GM19372 (cell line): ENCODE results near the gene SCFD2.

Experiments used
- ATAC-seq: cut with Tn5 transposase; IDR thresholded peaks from one replicate; pipeline ENCODE4 v1.9.1; 2021; ENCODE audit warnings: mild to moderate bottlenecking, low read depth, moderate library complexity; ENCODE audit not compliant: unreplicated experiment

SCFD2 gene

DNA sequence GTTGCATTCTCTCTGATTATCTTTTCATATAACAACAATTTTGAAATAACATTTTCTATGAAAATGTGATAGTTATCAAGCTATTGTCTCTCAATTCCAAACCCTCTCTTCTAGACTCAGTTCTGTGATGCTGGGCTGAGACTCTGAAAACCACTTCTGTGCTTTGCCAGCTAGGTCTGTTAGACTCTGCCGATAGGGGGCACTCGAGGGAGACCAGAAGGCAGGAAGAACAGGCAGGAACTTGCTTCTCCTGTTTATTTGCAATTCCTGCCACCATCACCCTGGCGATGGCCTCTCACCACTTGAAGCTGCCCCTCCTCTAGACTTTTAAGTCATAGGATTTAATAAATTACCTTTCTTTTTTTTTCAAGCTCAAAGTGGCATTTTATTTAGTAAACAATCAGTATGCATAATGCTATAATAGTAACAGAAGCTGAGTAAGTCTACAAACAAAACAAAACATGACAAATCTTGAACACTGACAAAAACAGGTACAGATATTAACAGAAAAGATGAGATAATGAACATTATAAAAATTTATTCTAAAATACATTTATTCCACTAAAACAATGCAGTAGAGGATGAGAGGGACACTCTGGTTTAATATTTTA is 454.1 kb downstream of the SCFD2 start:
- ATAC-seq, result peak; percentile 68

DNA sequence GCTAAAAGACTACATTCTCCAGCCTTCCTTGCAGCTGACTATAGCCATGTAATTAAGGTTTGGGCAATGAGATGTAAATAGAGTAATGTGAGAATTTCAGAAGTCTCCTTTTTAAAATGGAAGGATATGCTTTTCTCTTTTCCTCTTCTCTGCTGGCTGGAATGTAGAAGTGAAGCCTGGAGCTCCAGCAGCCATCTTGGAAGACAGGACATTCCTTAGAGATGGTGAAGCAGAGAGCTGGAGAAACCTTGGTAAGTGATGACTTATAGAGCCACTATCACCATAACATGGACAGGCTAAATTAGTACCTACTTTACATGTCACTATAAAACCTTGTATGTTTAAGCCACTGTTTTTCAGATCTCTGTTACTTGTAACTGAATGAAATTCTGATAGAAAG is 455.7 kb downstream of the SCFD2 start:
- ATAC-seq, result no peak

DNA sequence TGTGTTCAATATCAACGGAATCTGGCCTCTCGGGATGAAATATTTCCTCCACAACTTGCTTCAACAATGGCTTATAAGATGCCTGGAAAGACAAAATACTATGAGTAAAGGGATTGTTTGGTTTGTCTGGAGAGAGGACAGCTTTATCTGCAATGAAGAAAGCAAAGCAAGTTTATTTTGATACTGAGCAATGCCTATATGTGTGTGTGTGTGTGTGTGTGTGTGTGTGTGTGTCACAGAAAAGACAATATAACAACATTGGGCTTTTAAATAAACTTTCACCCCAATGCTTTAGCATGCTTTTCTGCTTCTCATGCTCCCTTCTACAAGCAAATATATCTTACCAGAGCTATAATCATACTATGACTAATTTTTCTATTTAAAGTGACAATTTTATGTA is 458.4 kb downstream of the SCFD2 start:
- no peak for ATAC-seq

DNA sequence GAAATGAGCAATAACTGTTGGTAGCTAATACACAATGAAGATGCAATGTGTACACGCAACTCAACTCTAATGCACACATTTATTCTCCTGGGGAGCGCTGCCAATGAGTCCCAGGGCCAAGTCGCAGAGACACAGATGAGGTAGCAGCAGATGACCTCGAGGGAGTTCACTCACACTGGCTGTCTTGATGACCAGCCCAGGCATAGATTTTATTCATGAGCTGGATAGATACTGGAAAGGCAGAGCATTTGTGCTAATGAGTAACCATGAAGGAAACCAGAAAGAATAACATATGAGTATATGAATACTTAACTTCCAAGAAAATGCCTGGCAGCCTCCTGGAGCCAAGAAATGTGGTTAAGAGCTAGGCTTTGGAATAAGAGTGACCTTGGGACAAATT is 461.4 kb downstream of the SCFD2 start:
- ATAC-seq, result no peak

DNA sequence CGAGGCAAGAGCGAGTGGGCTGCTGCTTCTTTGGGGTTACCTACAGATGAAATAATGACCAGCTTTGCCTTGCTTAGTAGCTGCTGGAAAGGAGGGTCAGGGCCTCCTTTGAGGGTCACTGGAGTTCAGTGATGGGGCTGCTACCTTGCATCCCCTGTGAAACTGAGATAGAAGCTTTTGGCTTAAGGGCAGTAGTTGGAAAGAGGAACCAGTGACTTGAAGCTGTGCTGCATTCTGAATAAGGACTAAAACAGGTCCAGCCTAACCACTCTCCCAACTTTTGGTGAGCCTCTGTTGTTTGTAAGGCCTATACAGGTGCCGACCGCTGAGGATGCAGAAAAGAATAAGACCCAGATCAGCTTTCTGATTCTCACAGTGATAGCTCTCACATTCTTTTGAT is 462.6 kb downstream of the SCFD2 start:
- no peak for ATAC-seq

DNA sequence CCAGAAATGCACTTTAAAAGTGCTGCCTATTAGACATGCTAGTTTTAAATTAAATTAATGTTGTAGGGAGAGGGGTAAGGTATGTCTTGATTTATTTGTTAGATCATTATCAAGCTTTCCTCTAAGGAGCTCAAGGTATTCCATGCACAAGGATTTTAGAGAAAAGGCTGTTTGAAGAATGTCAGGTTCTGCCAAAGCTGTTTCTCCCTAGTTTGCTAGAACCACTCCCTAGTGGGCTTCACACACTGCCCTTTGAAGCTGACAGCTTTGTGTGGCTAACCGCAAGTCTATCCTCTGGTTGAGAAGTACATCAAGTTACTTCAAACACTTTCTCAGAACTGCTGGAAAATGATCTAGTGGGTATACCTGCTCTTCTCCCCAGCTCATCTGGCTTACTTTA is 471.4 kb downstream of the SCFD2 start:
- ATAC-seq, result no peak

DNA sequence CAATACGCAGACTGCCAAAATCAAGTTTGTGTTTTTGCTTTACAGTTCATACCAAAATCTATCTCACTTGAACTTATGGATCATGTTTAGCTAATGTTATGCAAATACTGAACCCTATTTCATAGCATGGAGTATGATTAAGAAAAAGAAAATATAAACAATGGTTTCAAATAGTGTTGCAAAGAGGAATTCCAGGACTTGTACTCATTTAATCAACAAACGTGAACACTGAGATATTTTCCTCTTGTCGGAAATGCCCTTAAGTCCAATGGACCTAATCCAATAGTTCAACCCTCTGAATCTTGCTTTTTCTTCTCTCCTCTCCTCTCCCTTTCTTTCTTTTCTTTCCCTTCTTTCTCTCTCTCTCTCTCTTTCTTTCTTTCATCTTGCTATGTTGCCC is 473.0 kb downstream of the SCFD2 start:
- no peak for ATAC-seq

DNA sequence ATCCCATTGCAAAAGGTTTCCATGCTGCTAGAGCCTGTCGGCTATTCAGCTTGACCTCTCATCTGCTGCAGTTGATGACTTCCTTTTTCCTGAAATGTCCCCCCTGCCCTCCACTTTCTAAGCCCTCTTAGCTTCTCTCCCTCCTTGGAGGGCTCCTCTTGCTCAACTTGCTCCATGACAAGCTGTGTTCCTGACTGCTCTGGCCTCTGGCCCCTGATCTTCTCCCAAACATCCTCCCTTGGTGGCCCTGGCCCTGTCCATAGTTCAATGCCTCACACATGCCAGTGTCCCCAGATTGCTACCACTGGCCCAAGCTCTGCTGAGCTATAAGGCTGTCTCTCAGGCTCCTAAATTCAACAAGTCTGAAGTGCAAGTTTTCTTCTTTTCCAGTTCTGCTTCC is 474.1 kb downstream of the SCFD2 start:
- ATAC-seq, result no peak

DNA sequence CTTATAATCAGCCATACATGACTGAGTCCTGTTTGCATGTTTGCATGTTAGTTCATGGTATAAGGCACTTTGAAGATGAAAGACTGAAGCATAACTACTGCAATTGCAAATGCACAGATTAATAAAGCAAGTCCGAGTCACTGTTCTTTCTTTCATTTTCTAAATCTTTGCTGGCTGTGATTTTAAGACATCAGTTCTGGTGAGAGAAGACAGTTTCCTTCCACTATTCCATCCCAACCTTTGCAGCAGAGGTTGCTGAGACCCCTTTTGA is 475.4 kb downstream of the SCFD2 start:
- no peak for ATAC-seq

DNA sequence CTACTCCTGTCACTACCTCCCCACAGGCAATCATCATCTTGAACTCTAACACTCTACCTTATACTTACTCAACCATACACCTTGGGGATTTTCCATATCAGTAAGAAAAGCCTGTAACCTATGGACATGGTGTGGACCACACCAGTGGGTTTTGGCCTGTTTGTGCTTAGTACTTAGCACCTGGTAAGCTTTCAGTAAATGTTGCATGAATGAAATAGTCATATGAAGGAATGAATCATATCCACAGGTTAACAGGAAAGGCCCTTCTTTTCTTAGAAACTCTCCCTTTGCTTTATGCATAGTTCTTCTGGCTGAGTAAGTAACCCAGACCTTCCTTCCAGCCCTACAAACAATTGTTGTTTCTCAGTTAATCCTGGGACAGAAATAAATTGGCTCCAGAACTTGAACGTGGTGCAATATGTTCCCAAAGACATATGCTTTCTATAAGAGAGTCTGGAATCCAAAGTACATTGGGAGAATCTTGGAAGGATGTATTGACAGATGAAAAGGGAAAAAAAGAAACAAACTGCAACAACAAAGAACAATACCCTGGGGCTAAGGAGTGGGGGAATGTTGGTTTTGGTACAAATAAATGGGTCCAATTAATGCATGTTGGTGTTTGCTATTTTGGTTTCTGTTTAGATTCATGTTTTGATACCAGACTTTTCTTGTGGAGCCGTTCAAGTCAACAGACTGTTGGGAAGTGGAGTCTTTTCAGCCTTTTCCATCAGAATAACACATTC is 475.9 kb downstream of the SCFD2 start:
- ATAC-seq, result no peak

DNA sequence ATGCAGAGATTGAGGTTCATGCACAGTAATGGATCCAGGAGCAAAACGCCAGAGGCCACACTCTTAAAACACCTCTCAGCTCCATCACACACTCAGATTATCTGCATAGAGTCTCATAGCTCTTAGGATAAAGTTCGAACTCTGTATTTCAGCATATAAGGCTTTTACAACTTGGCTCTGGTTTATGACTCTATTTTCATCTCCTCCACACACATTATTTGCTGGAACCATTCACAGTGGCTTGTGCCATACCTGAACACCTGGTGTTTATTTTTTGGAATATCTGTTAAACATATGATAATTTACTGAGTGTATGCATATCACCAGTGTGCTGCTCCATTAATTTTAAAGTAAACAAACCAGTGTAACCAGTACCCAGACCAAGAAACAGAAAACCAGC is 476.5 kb downstream of the SCFD2 start:
- ATAC-seq, result no peak

DNA sequence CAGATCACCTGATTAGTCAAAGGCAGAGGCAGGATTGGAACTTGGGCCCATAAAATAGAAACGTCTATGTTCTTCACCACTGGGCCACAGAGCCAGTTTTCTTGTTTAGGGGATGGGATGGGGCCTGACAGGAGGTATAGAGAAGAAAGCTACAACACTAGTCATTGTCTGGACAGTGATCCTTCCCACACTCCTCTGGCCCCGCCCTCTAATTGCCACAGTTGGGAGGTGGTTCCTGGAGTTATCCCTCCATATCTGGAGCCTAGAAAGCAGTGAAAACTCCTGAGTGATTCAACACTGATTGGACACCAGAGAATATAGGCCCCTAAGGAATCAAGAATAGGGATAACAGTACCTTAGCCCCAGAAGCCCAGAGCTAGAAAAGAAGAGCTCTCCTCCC is 480.9 kb downstream of the SCFD2 start:
- ATAC-seq, result no peak

DNA sequence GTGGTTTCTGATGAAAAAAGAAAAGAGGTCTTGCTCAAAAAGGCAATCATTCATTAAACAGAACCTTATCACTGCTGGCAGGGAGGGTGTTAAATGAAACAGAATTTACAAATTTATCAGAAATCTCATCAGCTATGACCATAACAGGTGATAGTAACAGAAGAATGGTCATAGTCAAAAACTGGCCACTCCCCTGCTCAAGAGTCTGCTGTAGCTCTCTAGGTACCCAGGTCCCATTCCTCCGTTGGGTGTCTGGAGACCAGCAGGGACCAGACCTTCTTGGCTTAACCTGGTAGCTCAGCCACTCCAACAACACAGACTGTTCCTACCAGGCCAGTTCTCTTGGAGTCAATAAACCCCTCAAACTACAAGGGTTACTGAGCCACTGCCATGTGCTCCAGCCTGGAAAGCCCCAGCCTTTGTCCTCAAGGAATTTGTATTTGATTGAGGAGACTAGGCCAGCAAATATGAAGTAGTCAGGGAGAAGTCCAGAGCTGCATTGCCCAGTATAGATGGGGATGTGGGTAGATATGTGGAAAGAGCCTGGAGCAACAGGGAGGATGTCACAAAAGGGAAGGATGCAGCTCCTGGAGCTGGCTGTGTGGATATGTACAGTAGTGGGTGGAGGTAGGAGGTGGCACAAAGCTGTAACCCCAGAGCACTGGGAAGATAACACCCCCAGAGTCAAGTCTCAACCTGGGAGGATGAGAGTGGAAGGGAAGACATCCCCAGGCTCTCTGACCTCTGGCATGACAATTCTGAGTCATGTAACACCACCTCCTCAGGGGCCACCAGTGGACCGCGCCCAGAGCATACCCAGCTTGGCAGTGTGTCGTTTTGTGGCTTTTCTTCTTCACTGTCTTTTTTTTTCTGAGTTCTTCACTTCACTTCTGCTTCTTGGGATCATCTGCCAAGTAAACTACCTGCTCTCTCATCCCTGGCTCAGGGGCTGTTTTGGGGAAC is 481.9 kb downstream of the SCFD2 start:
- ATAC-seq, result no peak

DNA sequence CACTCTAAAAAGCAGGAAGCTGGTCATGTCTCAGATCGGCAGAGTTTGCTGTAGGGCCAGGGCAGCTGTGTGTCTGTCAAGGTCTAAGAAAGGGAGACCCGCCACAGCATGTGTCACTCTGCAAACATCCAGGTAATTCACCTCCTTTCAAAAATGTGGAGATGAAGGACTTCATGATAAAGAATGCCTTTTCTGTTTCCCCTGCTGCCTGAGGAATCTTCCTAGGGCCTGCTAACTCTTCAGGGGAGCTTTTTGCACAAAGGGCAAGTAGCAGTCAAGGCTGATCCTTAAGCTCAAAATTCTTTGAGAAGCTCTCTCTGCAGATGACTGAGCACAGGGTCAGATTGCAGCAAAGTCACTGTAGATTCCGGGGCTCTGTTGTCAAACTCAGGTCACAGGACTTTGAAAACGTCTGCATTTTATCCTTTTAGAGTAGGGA is 482.7 kb downstream of the SCFD2 start:
- no peak for ATAC-seq

DNA sequence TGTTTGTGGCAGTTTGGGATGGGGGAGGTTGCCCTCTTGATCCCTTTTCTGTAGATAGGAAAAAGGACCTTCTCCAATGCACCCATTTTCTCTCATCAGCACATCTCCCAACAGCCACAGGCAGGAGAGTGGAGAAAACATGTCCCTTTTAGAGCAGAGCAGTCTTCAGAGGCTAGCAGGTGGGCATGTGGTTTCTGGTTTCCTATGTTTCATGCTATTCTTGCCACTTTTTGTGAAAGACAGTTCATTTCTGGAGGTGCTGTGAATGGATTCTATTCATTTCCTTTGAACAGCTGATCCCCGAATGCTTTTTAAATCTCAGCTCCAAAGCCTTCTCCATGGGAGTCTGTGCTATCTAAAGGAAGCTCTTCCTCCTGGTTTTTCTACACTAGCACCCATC is 484.9 kb downstream of the SCFD2 start:
- ATAC-seq, result no peak

DNA sequence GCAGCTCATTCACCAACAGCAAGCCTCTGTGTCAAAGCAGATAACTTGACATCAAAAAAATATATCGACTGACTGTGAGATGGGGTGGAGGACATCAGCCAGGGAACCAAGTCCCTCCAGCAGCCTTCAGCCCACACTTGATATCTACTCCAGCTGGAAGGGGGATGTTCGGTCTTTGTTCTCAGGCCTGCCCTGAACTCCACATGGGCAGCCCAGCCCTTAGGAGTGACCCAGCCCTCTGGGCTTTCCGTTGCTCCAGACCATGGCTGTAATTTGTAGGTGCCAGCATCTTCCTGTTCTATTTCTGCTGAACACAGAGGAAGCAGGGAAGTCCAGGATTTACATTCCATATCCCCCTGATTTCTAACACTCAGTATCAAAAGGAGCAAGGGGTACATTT is 486.4 kb downstream of the SCFD2 start:
- no peak for ATAC-seq

DNA sequence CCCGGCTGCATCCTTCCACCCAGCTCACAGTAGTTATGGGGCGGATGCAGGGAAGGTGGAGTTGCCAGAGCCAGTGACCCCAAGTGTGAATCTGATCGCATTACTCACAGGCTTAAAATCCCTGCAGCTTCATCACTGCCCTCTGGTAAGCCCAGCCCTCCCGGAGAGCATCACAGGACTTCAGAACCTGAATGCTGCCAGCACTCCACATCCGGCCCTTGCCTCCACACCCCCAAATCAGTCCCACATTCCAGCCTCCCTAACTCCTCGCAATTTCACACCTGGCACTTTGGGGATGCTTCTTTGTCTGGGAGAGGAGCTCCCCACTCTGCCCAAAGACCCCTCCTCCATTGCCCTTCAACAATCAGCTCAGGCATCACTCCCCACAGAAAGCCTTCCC is 488.2 kb downstream of the SCFD2 start:
- ATAC-seq, result no peak

DNA sequence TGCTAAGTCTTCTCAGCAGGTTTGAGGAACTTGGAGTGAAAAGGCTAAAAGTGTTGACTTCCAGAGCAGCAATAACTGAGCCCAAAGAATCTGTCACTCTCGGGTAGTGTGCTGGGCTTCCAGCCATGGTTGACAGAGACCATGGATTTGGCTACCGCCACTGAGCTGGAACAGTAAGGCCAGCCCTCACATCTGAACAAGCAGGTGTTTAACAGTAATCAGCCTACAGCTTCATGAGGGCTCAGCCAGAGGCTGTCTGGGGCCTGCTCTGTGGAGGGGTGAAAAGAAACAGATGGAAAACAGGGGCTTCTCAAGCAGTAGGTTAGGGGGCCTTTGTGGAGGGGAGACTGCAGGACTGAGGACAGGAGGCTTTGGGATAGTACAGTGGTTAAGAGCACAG is 488.8 kb downstream of the SCFD2 start:
- ATAC-seq, result no peak

DNA sequence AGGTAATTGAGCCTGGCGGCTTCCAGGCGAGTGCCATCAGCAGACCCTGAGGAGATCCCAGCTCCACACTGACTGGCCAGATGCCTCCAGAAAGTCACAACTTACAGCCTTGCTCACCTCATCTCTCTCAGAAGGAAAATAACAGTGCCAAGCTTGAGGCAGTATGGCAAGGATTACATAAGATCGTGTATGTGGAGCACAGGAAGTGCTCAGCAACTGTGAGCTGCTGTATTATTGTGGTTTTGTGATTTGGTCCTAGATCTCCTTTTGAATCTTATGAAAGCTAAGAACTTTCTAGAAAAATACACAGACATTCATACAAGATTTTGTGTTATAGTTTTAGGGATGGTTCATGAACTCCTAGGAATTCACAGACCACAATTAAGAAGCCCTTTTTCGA is 489.8 kb downstream of the SCFD2 start:
- ATAC-seq, result no peak

DNA sequence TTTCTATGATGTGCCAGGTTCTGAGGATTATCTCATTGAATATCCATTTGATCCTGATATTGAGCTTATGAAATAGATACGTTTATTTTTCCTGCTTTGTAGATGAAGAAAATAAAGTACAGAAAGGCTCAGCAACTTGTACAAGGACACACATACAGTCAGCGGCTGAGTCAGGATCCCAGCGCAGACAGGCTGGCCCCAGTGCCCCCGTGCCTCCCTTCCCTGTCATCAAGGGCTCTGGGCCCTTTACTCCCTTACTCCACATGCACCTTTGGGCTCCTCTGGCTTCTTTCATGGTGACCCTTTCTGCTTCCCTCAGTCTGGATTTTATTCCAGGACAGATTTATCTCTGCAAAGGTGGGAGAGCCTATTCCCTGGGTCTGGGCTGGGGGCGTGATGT is 490.9 kb downstream of the SCFD2 start:
- no peak for ATAC-seq

DNA sequence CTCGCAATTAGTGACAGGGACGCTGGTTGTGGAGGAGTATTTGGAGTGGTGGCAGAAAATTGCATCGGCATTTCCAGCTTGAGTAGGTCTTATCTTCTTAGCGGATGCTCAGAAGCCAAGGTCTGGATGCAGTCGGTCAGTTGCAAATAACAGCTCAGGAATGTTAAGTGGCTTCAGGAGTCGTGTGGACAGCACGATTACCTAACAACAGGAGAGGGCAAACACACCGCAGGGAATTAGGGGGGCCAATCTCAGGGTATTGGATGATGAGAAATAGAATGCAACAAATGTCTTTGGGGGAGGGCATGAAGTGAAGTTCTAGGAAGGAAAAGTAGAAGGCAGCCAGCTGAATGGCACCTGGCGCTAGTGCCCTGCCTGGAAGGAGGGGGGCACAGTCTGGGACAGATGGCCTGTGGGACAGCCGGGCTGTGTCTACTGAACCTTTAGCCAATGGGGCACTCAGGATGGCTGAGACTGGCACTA is 492.0 kb downstream of the SCFD2 start:
- ATAC-seq, result no peak
